Peyer's patch (tissue), 4 donors: Measurements from ENCODE around the gene PELI1. TPM values are rescaled to one million over a fixed set of nuclear protein-coding genes. Genes with fewer than 3 reads are reported as not detected.

Experiments used
- DNase-seq, 3 donors: peaks; one replicate each; pipeline ENCODE4 v3.0.0-alpha.2; 2017 to 2019
- H3K27ac ChIP-seq, 4 donors: fragments of 200-600 bp; sonication (generic); one replicate each; pipeline ENCODE4 v1.5.1; 2016 to 2019
- H3K27me3 ChIP-seq, 2 donors: fragments of 200-600 bp; sonication (generic); one replicate each; pipeline ENCODE4 v1.5.1; 2019
- H3K36me3 ChIP-seq, 3 donors: fragments of 200-600 bp; sonication (generic); one replicate each; pipeline ENCODE4 v1.5.1; 2016 to 2019
- H3K4me1 ChIP-seq, 4 donors: fragments of 200-600 bp; sonication (generic); one replicate each; pipeline ENCODE4 v1.5.1; 2016 to 2019
- H3K4me3 ChIP-seq, 4 donors: fragments of 200-600 bp; sonication (generic); 1 replicate in 3 of 4; 2 replicates in 1 of 4; pipeline ENCODE4 v1.5.1; 2016 to 2019; ENCODE audit warnings: mild to moderate bottlenecking in 1 of 4
- H3K9me3 ChIP-seq, 4 donors: fragments of 200-600 bp; sonication (generic); one replicate each; pipeline ENCODE4 v1.5.1; 2016 to 2019; ENCODE audit warnings: mild to moderate bottlenecking in 1 of 4
- POLR2A ChIP-seq, 2 donors: fragments of 450-650 bp; IDR thresholded peaks; one replicate each; pipeline ENCODE4 v1.5.1; 2017; ENCODE audit warnings: antibody characterized with exemption in 2 of 2, mild to moderate bottlenecking in 2 of 2, moderate library complexity in 2 of 2
- total RNA-seq, 4 donors: library from RNA; depleted of rRNA; stranded (reverse); fragments of >200 nt; gene quantifications; one replicate each; pipeline ENCODE4 v1.1.0, GENCODE V29; 2016
- TF ChIP-seq, protein P1 (sequence below), 6 experiments: fragments of 450-650 bp in 4 of 6; fragments of 200-600 bp in 2 of 6; sonication (generic) in 1 of 6; IDR thresholded peaks; one replicate each; pipeline ENCODE4 v1.5.1; 2017 to 2019; ENCODE audit warnings: antibody characterized with exemption in 6 of 6, mild to moderate bottlenecking in 3 of 6, moderate library complexity in 1 of 6

The PELI1 gene
- total RNA-seq, 4 donors from 2014 or later: 22.3 to 45.7 (median 40.2) TPM

DNA sequence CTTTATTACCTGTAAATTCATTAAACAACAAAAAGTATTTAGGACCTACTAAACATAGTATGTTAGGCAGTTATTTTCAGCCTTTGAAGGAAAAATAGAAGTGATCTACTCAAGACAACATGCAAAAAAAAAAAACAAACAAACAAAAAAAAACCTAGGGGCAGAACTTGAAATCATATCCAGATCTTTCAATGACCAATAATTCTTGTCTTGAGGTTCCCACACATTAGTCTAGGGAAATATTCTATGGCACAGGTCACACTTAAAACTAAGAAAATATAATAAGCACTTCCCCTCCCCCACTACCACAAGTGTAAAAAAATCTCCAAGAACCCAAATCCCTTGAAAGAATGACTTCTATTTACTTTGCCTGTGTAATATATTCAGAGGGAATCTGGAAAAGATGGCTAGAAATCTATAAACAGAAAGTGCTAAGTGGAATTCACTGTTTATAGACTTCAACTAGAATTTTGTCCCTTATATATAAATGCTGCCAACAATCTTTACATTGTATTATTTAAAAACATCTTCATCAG lies 3.5 kb downstream of the PELI1 start:
- TF ChIP-seq, protein P1, sequence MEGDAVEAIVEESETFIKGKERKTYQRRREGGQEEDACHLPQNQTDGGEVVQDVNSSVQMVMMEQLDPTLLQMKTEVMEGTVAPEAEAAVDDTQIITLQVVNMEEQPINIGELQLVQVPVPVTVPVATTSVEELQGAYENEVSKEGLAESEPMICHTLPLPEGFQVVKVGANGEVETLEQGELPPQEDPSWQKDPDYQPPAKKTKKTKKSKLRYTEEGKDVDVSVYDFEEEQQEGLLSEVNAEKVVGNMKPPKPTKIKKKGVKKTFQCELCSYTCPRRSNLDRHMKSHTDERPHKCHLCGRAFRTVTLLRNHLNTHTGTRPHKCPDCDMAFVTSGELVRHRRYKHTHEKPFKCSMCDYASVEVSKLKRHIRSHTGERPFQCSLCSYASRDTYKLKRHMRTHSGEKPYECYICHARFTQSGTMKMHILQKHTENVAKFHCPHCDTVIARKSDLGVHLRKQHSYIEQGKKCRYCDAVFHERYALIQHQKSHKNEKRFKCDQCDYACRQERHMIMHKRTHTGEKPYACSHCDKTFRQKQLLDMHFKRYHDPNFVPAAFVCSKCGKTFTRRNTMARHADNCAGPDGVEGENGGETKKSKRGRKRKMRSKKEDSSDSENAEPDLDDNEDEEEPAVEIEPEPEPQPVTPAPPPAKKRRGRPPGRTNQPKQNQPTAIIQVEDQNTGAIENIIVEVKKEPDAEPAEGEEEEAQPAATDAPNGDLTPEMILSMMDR (IDR thresholded peaks at IDR 0.05): no peak
- TF ChIP-seq POLR2A (IDR thresholded peaks at IDR 0.05): no peak
- DNase-seq: no peak
- no peaks in the 10 kb centered on the region for H3K36me3 ChIP-seq
- peak overlapping the region in 1 of 4 donors; percentile 97 for H3K4me3 ChIP-seq
- no peaks in the 10 kb centered on the region for H3K27me3 ChIP-seq
- H3K27ac ChIP-seq: no peak overlapping the region
- H3K4me1 ChIP-seq: peaks cover 0 to 50% (median 4%) of the 10 kb centered on the region in 4 donors
- H3K9me3 ChIP-seq: no peaks in the 10 kb centered on the region

DNA sequence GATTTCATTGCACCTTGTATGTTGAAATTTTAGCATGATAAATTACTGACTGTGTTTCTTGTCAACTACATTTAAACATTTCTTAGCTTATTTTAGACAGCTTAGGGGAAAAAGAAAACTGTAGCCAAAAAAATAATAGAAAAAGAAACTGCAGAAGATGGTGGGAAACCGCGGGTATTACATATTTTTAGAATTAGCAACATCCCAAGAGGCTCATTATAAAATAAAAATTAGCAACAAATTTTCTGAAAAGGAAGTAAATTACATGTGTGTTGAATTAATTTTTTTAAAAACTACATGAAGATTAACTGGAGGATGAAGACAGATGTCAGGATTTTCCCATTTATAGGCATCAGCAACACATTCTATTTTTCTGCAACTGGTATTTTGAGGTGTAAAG lies 4.3 kb downstream of the PELI1 start:
- TF ChIP-seq POLR2A (IDR thresholded peaks at IDR 0.05): no peak
- TF ChIP-seq, protein P1 (IDR thresholded peaks at IDR 0.05): no peak
- Histone ChIP-seq H3K4me3 (no peak overlapping the region), H3K36me3 (no peaks in the 10 kb centered on the region), H3K27ac (no peak overlapping the region), H3K4me1 (peaks cover 0 to 58% (median 6%) of the 10 kb centered on the region in 4 donors), H3K27me3 (no peaks in the 10 kb centered on the region), H3K9me3 (no peaks in the 10 kb centered on the region)
- DNase-seq: no peak

DNA sequence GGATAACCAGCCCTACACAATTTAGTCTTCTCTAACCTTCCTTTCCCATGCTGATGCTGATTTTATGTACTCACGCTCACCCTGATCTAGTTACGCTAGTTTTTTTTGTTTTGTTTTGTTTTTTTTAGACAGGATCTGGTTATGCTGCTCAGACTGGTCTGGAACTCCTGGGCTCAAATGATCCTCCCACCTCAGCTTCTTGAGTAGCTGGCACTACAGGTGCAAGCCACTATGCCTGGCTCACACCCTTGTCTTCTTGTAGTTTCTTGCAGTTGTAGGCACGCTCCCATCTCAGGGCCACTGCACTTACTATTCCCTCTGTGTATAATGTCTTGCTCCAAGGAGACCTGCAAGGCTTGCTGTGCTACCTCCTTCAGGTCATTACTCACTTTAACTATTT lies 6.2 kb downstream of the PELI1 start:
- Histone ChIP-seq H3K27ac (no peak overlapping the region), H3K4me1 (peaks cover 0 to 73% (median 6%) of the 10 kb centered on the region in 4 donors), H3K9me3 (no peaks in the 10 kb centered on the region), H3K4me3 (no peak overlapping the region), H3K27me3 (no peaks in the 10 kb centered on the region), H3K36me3 (no peaks in the 10 kb centered on the region)
- no peak for DNase-seq
- TF ChIP-seq POLR2A (IDR thresholded peaks at IDR 0.05): no peak

DNA sequence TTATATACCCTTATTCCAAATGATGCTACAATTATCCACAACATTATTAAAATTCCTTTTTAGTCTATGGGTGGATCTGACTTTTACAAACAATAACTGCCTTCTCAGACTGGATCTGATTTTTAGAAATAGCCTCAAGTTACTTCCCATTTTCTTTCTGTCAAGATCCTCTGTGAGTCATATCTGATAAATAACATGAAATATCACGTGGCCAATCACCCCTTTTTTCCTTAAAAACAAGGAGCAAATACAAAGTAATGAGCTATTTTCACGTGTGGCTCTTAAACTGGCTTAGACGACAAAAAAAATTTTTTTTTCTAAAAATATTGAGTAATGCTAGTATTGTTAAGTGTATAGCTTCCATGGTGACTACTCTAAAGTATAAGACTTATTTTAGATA lies 6.7 kb downstream of the PELI1 start:
- no peaks in the 10 kb centered on the region for H3K27me3 ChIP-seq
- H3K27ac ChIP-seq: no peak overlapping the region
- H3K36me3 ChIP-seq: no peaks in the 10 kb centered on the region
- no peaks in the 10 kb centered on the region for H3K9me3 ChIP-seq
- H3K4me1 ChIP-seq: peaks cover 0 to 77% (median 6%) of the 10 kb centered on the region in 4 donors
- no peak for TF ChIP-seq POLR2A (IDR thresholded peaks at IDR 0.05)
- TF ChIP-seq, protein P1 (IDR thresholded peaks at IDR 0.05): no peak
- DNase-seq: no peak
- H3K4me3 ChIP-seq: no peak overlapping the region

DNA sequence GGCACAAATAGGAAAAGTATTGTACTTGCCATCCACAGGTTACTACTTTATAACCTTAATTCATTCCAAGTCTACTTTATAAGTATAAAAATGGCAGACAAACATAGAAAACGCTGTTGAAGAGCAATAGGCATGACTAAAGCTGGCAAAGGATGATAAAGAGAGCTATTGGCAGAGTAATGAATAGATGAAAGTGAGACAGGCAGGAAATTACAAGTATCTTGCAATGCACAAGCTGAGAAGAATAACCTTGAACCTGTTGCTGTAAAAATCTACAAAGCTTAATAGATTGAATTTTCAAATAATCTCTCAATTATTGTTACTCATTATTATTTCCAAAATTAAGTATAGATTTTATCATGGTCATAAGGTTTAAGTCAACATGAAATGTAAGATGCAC lies 8.8 kb downstream of the PELI1 start:
- H3K27me3 ChIP-seq: no peaks in the 10 kb centered on the region
- H3K4me1 ChIP-seq: peaks cover 0 to 72% (median 2%) of the 10 kb centered on the region in 4 donors
- H3K27ac ChIP-seq: no peak overlapping the region
- no peaks in the 10 kb centered on the region for H3K36me3 ChIP-seq
- no peak overlapping the region for H3K4me3 ChIP-seq
- no peak for DNase-seq
- no peaks in the 10 kb centered on the region for H3K9me3 ChIP-seq
- no peak for TF ChIP-seq POLR2A (IDR thresholded peaks at IDR 0.05)
- TF ChIP-seq, protein P1 (IDR thresholded peaks at IDR 0.05): no peak

DNA sequence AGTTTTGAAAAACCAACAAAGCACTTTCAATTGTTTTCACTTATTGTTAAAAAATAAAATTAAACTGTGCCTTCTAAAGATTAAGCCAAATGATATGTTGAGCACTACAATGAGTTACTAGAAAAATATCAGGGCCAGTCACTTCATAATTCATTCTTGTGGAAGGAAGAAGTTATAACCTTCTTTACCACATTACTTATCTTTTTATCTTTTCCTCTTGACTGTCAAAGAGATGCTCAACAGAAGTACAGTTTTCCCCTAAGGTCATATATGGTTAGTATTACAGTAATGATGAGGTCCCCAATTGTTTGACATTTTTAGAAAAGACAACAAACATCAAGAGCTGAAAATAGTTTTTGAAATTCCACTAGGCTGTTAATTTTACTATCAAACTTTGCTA lies 9.4 kb downstream of the PELI1 start:
- Histone ChIP-seq H3K4me3 (no peak overlapping the region), H3K9me3 (no peaks in the 10 kb centered on the region), H3K27me3 (no peaks in the 10 kb centered on the region), H3K27ac (no peak overlapping the region), H3K36me3 (no peaks in the 10 kb centered on the region), H3K4me1 (peaks cover 0 to 67% (median 2%) of the 10 kb centered on the region in 4 donors)
- DNase-seq: no peak
- TF ChIP-seq, protein P1 (IDR thresholded peaks at IDR 0.05): no peak
- TF ChIP-seq POLR2A (IDR thresholded peaks at IDR 0.05): no peak
